ENCODE results near the gene SF3B1. TPM values are rescaled to one million over a fixed set of nuclear protein-coding genes. Genes with fewer than 3 reads are reported as not detected.
A peak's percentile ranks its signal among the peaks of the same experiment; 100 is the strongest.

The SF3B1 gene
- total and polyA plus RNA-seq, 2 of the 13 experiments (the other 11 are each of a cell fraction or from before 2014, with no cell fraction given), result 387 to 750 TPM

DNA sequence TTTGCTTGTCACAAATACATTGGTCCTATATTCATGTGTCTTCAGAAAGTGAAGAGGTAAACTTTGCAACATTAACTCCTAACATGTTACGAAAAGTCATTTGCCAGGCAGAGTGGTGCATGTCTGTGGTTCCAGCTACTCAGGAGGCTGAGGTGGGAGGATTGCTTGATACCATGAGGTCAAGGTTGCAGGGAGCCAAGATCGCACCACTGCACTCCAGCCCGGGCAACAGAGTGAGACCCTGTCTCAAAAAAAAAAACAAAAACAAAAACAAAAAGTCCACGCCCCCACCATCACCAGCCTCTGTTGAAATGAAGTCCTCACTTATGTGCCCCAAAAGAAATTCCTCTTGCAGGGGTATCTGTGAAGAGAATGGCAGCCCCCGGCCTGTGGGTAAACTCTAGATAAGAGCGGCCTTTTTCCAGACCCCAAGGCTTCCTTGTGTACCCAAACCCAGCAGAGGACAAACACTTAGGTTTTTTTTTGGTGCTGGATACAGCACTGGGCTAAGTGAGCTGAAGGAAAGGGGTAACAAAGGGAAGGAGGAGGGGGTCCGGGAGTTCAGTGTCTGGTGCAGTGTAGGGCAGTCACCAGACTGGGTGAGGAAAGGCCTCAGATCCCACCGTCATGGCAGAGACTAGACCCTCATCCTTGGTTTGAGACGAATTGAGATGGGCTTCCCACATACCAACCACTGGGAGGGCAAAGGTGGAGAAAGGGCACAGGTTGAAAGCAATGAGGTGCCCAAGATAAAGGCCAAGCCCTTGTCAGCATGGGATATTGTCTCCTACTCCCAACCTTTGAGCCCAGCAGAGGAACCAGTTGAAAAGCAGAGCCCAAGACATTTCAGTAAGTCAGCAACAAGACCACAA is 45.6 kb upstream of the SF3B1 start (continued):
- 0 out of 2 replicates have a peak, but pooled peaks have one; percentile 10 for TF ChIP-seq UBTF (CRISPR knock-in tag; IDR thresholded peaks at IDR 0.05)
- TF ChIP-seq, protein P1, sequence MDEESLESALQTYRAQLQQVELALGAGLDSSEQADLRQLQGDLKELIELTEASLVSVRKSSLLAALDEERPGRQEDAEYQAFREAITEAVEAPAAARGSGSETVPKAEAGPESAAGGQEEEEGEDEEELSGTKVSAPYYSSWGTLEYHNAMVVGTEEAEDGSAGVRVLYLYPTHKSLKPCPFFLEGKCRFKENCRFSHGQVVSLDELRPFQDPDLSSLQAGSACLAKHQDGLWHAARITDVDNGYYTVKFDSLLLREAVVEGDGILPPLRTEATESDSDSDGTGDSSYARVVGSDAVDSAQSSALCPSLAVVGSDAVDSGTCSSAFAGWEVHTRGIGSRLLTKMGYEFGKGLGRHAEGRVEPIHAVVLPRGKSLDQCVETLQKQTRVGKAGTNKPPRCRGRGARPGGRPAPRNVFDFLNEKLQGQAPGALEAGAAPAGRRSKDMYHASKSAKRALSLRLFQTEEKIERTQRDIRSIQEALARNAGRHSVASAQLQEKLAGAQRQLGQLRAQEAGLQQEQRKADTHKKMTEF (CRISPR knock-in tag; IDR thresholded peaks at IDR 0.05), result no peak
- TF ChIP-seq ZMAT5 (CRISPR knock-in tag; IDR thresholded peaks at IDR 0.05; ENCODE audit: borderline replicate concordance, low read depth), result no peak
- no peak for TF ChIP-seq ZNF282 (IDR thresholded peaks at IDR 0.05; ENCODE audit: partially characterized antibody)
- peak; percentile 56; the same call in 1 of the 2 replicates for TF ChIP-seq ZNF605 (CRISPR knock-in tag; IDR thresholded peaks at IDR 0.05)
- TF ChIP-seq, protein P2, sequence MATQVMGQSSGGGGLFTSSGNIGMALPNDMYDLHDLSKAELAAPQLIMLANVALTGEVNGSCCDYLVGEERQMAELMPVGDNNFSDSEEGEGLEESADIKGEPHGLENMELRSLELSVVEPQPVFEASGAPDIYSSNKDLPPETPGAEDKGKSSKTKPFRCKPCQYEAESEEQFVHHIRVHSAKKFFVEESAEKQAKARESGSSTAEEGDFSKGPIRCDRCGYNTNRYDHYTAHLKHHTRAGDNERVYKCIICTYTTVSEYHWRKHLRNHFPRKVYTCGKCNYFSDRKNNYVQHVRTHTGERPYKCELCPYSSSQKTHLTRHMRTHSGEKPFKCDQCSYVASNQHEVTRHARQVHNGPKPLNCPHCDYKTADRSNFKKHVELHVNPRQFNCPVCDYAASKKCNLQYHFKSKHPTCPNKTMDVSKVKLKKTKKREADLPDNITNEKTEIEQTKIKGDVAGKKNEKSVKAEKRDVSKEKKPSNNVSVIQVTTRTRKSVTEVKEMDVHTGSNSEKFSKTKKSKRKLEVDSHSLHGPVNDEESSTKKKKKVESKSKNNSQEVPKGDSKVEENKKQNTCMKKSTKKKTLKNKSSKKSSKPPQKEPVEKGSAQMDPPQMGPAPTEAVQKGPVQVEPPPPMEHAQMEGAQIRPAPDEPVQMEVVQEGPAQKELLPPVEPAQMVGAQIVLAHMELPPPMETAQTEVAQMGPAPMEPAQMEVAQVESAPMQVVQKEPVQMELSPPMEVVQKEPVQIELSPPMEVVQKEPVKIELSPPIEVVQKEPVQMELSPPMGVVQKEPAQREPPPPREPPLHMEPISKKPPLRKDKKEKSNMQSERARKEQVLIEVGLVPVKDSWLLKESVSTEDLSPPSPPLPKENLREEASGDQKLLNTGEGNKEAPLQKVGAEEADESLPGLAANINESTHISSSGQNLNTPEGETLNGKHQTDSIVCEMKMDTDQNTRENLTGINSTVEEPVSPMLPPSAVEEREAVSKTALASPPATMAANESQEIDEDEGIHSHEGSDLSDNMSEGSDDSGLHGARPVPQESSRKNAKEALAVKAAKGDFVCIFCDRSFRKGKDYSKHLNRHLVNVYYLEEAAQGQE (IDR thresholded peaks at IDR 0.05; ENCODE audit: borderline replicate concordance in 1 of 2, low read depth in 1 of 2, low read length in 2 of 2), result no peak
- TF ChIP-seq, protein P3, sequence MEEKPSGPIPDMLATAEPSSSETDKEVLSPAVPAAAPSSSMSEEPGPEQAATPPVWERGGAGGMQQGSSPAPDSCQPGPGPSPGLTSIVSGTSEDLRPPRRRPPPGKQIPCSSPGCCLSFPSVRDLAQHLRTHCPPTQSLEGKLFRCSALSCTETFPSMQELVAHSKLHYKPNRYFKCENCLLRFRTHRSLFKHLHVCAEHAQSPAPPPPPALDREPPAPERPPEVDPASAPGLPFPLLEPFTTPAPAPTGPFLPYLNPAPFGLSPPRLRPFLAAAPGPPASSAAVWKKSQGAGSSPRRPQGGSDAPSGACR (CRISPR knock-in tag; IDR thresholded peaks at IDR 0.05), result no peak
- TF ChIP-seq HIC2 (CRISPR knock-in tag; IDR thresholded peaks at IDR 0.05; ENCODE audit: low read depth), result peak; percentile 55
- peak; percentile 7; the same call in 1 of the 2 replicates for TF ChIP-seq ZNF12 (CRISPR knock-in tag; IDR thresholded peaks at IDR 0.05)
- TF ChIP-seq, protein P4, sequence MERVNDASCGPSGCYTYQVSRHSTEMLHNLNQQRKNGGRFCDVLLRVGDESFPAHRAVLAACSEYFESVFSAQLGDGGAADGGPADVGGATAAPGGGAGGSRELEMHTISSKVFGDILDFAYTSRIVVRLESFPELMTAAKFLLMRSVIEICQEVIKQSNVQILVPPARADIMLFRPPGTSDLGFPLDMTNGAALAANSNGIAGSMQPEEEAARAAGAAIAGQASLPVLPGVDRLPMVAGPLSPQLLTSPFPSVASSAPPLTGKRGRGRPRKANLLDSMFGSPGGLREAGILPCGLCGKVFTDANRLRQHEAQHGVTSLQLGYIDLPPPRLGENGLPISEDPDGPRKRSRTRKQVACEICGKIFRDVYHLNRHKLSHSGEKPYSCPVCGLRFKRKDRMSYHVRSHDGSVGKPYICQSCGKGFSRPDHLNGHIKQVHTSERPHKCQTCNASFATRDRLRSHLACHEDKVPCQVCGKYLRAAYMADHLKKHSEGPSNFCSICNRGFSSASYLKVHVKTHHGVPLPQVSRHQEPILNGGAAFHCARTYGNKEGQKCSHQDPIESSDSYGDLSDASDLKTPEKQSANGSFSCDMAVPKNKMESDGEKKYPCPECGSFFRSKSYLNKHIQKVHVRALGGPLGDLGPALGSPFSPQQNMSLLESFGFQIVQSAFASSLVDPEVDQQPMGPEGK (CRISPR knock-in tag; IDR thresholded peaks at IDR 0.05), result peak; percentile 32; the same call in 1 of the 2 replicates
- TF ChIP-seq, protein P5, sequence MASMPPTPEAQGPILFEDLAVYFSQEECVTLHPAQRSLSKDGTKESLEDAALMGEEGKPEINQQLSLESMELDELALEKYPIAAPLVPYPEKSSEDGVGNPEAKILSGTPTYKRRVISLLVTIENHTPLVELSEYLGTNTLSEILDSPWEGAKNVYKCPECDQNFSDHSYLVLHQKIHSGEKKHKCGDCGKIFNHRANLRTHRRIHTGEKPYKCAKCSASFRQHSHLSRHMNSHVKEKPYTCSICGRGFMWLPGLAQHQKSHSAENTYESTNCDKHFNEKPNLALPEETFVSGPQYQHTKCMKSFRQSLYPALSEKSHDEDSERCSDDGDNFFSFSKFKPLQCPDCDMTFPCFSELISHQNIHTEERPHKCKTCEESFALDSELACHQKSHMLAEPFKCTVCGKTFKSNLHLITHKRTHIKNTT (CRISPR knock-in tag; IDR thresholded peaks at IDR 0.05), result no peak
- TF ChIP-seq ZNF768 (CRISPR knock-in tag; IDR thresholded peaks at IDR 0.05), result no peak
